Right atrium auricular region (tissue), 2 donors: ENCODE results near the gene PKMYT1. TPM values are rescaled to one million over a fixed set of nuclear protein-coding genes. Genes with fewer than 3 reads are reported as not detected.
A peak's percentile ranks its signal among the peaks of the same experiment; 100 is the strongest.

ENCODE experiments used
- DNase-seq: peaks from one replicate; pipeline ENCODE4 v3.0.0-alpha.2; 2019; ENCODE audit warnings: low spot score
- H3K27ac ChIP-seq, 2 donors: fragments of 200-600 bp; sonication (generic); 1 replicate in 1 of 2; 2 replicates in 1 of 2; pipeline ENCODE4 v1.5.1; 2016 to 2019
- H3K27me3 ChIP-seq, 2 donors: fragments of 200-600 bp; sonication (generic); one replicate each; pipeline versions ENCODE4 v1.5.1 to v1.6.0; 2017 to 2019
- H3K36me3 ChIP-seq: fragments of 200-600 bp; sonication (generic); one replicate; pipeline ENCODE4 v1.5.1; 2016
- H3K4me1 ChIP-seq, 2 donors: fragments of 200-600 bp; sonication (generic); one replicate each; pipeline versions ENCODE4 v1.5.1 to v1.6.0; 2017 to 2019
- H3K4me3 ChIP-seq, 2 donors: fragments of 200-600 bp; sonication (generic); 1 replicate in 1 of 2; 2 replicates in 1 of 2; pipeline ENCODE4 v1.5.1; 2017 to 2019; ENCODE audit warnings: mild to moderate bottlenecking in 1 of 2, moderate library complexity in 1 of 2
- H3K9me3 ChIP-seq, 2 donors: fragments of 200-600 bp; sonication (generic); one replicate each; pipeline ENCODE4 v1.5.1; 2019
- CTCF ChIP-seq, 2 donors: fragments of 200-600 bp; sonication (generic); IDR thresholded peaks; one replicate each; pipeline ENCODE4 v1.5.1; 2019; ENCODE audit warnings: antibody characterized with exemption in 2 of 2
- total RNA-seq, 2 donors: library from RNA; depleted of rRNA; stranded (reverse); fragments of >200 nt; gene quantifications; one replicate each; pipeline ENCODE4 v1.1.0, GENCODE V29; 2016

PKMYT1 gene
- total RNA-seq, 2 donors from 2014 or later: 0.52 to 0.98 TPM

- no peak for TF ChIP-seq CTCF (IDR thresholded peaks at IDR 0.05)
- DNase-seq: no peak
- Histone ChIP-seq H3K27ac (peak overlapping the region in 1 of 2 donors; percentile 51), H3K36me3 (no peaks in the 10 kb centered on the region), H3K9me3 (no peaks in the 10 kb centered on the region), H3K27me3 (peaks cover 0 to 16% of the 10 kb centered on the region in 2 donors), H3K4me1 (peaks cover 0 to 5% of the 10 kb centered on the region in 2 donors), H3K4me3 (peak overlapping the region; percentile 32 to 45)
These were observed 24.6 kb upstream of the PKMYT1 start for GRCh38 chr16:3004781-3005284.

- TF ChIP-seq CTCF (IDR thresholded peaks at IDR 0.05): no peak
- Histone ChIP-seq H3K36me3 (no peaks in the 10 kb centered on the region), H3K27ac (no peak overlapping the region), H3K4me1 (peaks cover 0 to 5% of the 10 kb centered on the region in 2 donors), H3K9me3 (no peaks in the 10 kb centered on the region), H3K27me3 (peaks cover 0 to 16% of the 10 kb centered on the region in 2 donors), H3K4me3 (peak overlapping the region in 1 of 2 donors; percentile 27)
- no peak for DNase-seq
These were observed 24.1 kb upstream of the PKMYT1 start for GRCh38 chr16:3004319-3004718.

- H3K27me3 ChIP-seq: peaks cover 0 to 13% of the 10 kb centered on the region in 2 donors
These were observed 23.5 kb upstream of the PKMYT1 start for GRCh38 chr16:3003582-3004270.

GRCh38 chr16:3001316-3001715 lies 21.1 kb upstream of the PKMYT1 start:
- no peak overlapping the region for H3K4me3 ChIP-seq
- H3K27ac ChIP-seq: no peak overlapping the region
- peaks cover 0 to 6% of the 10 kb centered on the region in 2 donors for H3K27me3 ChIP-seq
- no peak for DNase-seq
- no peaks in the 10 kb centered on the region for H3K9me3 ChIP-seq
- peaks cover 0 to 5% of the 10 kb centered on the region in 2 donors for H3K4me1 ChIP-seq
- no peaks in the 10 kb centered on the region for H3K36me3 ChIP-seq
- no peak for TF ChIP-seq CTCF (IDR thresholded peaks at IDR 0.05)

More at GRCh38 chr16:3003582-3004270, 23.5 kb upstream of the PKMYT1 start:
- peak; percentile 16 to 76 for TF ChIP-seq CTCF (IDR thresholded peaks at IDR 0.05)
- Histone ChIP-seq H3K27ac (no peak overlapping the region), H3K4me3 (peak overlapping the region in 1 of 2 donors; percentile 27), H3K4me1 (peaks cover 0 to 5% of the 10 kb centered on the region in 2 donors), H3K36me3 (no peaks in the 10 kb centered on the region), H3K9me3 (no peaks in the 10 kb centered on the region)
- peak; percentile 96 for DNase-seq

GRCh38 chr16:3000540-3000939 lies 20.3 kb upstream of the PKMYT1 start:
- Histone ChIP-seq H3K27ac (no peak overlapping the region), H3K9me3 (no peaks in the 10 kb centered on the region), H3K4me3 (no peak overlapping the region), H3K4me1 (peaks cover 0 to 5% of the 10 kb centered on the region in 2 donors), H3K36me3 (no peaks in the 10 kb centered on the region), H3K27me3 (no peaks in the 10 kb centered on the region)
- no peak for TF ChIP-seq CTCF (IDR thresholded peaks at IDR 0.05)
- no peak for DNase-seq
